Stimulated activated effector memory CD8-positive, alpha-beta T cell treated with anti-CD3 and anti-CD28 coated beads, Interleukin-12 subunit alpha, Interleukin-12 subunit beta, amount 100 ng/mL, for 72 hours (primary cell): ENCODE results near the gene CCKAR.

Experiments
- ATAC-seq: fragments of 150-1000 bp; cut with Tn5 transposase; 2 replicates; pipeline ENCODE4 v1.10.0; 2021
- DNase-seq, 2 donors: peaks; one replicate each; pipeline ENCODE4 v3.0.0; 2021 to 2022; ENCODE audit warnings: low spot score in 2 of 2
- H3K27ac Mint-ChIP-seq: one replicate; pipeline ENCODE4 v1.8.0; 2022; ENCODE audit warnings: mild to moderate bottlenecking, mixed read lengths
- H3K36me3 Mint-ChIP-seq: one replicate; pipeline ENCODE4 v1.8.0; 2022; ENCODE audit warnings: mild to moderate bottlenecking, mixed read lengths
- H3K4me1 Mint-ChIP-seq: one replicate; pipeline ENCODE4 v1.8.0; 2022; ENCODE audit warnings: mixed read lengths
- H3K4me3 Mint-ChIP-seq: one replicate; pipeline ENCODE4 v1.8.0; 2022; ENCODE audit warnings: mild to moderate bottlenecking, mixed read lengths
- H3K9me3 Mint-ChIP-seq: one replicate; pipeline ENCODE4 v1.8.0; 2022; ENCODE audit warnings: mixed read lengths

The CCKAR gene

GRCh38 chr4:26474551-26474950 lies 15.7 kb downstream of the CCKAR start:
- DNase-seq: no peak
- H3K27ac Mint-ChIP-seq: no peak overlapping the region
- ATAC-seq: no peak
- H3K4me3 Mint-ChIP-seq: no peak overlapping the region
- no peaks in the 10 kb centered on the region for H3K36me3 Mint-ChIP-seq
- no peaks in the 10 kb centered on the region for H3K4me1 Mint-ChIP-seq
- no peaks in the 10 kb centered on the region for H3K9me3 Mint-ChIP-seq

DNA sequence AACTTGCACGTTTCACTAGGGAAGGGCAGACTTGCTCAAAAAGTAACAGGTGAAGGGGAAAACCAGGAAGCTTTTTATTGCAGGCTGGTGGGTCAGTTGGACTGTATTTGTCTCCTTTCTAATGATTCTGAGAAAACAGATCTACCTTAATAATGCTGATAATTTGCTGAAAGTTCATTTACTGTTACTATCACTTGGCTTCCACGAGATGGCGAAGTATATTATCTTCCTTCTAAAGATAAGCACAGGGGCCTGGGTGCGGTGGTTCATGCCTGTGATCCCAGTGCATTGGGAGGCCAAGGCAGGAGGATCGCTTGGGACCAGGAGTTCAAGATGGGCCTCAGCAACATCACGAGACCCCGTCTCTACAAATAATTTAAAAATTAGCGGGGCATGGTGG lies 16.4 kb downstream of the CCKAR start:
- Mint-ChIP-seq H3K27ac (no peak overlapping the region), H3K4me3 (no peak overlapping the region), H3K4me1 (no peaks in the 10 kb centered on the region), H3K9me3 (no peaks in the 10 kb centered on the region), H3K36me3 (no peaks in the 10 kb centered on the region)
- no peak for ATAC-seq
- DNase-seq: no peak

DNA sequence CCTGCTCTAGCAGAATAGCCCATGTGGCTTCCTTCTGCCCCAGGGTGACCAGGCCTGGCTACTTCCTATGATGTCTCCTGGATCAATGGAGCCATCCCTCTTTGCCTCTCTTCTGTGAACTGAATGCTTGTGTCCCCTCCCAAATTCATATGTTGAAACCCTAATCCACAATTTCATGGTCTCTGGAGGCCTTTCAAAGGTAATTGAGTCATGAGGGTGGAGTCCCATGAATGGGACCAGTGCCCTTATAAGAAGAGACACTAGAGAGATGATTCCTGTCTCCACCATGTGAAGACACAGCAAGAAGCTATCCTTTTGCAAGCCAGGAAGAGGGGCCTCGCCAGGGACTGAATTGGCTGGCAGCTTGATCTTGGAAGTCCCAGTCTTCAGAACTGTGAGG lies 18.4 kb downstream of the CCKAR start:
- H3K4me1 Mint-ChIP-seq: no peaks in the 10 kb centered on the region
- ATAC-seq (no peak), DNase-seq (no peak)
- H3K9me3 Mint-ChIP-seq: no peaks in the 10 kb centered on the region
- H3K4me3 Mint-ChIP-seq: no peak overlapping the region
- no peaks in the 10 kb centered on the region for H3K36me3 Mint-ChIP-seq
- H3K27ac Mint-ChIP-seq: peak overlapping the region; percentile 3

DNA sequence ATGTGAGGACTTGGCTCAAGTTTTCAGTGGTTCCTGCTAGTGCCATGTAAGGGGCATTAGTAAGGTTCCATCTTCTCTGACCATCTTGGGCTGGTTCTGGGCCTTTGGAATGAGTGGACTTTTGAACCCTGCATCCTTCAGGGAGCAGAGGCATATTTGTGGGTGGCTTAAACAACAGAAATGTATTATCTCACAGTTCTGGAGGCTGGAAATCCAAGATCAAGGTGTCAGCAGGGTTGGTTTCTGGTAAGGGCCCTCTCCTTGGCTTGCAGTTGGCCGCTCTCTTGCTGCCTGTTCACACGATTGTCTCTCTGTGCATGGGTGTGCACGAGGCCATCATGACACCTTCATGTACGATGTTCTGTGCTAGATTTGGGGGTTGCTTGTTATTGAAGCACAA lies 21.3 kb downstream of the CCKAR start:
- Mint-ChIP-seq H3K4me1 (no peaks in the 10 kb centered on the region), H3K36me3 (no peaks in the 10 kb centered on the region), H3K4me3 (no peak overlapping the region), H3K9me3 (no peaks in the 10 kb centered on the region), H3K27ac (no peak overlapping the region)
- DNase-seq (no peak), ATAC-seq (no peak)

GRCh38 chr4:26468283-26468949 lies 21.9 kb downstream of the CCKAR start:
- Mint-ChIP-seq H3K27ac (no peak overlapping the region), H3K36me3 (no peaks in the 10 kb centered on the region), H3K4me3 (no peak overlapping the region), H3K4me1 (no peaks in the 10 kb centered on the region), H3K9me3 (no peaks in the 10 kb centered on the region)
- ATAC-seq (no peak), DNase-seq (no peak)

DNA sequence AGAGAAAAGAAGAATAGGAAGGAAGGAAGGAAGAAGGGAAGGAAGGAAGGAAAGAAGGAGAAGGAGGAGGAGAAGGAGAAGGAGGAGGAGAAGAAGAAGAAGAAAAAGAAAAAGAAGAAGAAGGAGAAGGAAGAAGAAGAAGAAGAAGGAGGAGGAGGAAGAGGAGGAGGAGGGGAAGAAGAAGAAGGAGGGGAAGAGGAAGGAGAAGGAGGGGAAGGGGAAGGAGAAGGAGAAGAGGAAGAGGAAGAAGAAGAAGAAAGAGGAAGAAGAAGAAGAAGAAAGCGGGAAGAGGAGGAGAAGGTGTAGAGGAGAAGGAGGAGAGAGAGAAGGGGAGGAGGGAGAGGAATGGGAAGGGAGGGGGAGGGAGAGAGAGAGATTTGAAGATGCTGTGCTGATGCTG lies 22.6 kb downstream of the CCKAR start:
- ATAC-seq (no peak), DNase-seq (no peak)
- H3K4me3 Mint-ChIP-seq: no peak overlapping the region
- H3K4me1 Mint-ChIP-seq: no peaks in the 10 kb centered on the region
- peaks cover 3% of the 10 kb centered on the region for H3K9me3 Mint-ChIP-seq
- peak overlapping the region; percentile 29 for H3K27ac Mint-ChIP-seq
- no peaks in the 10 kb centered on the region for H3K36me3 Mint-ChIP-seq

DNA sequence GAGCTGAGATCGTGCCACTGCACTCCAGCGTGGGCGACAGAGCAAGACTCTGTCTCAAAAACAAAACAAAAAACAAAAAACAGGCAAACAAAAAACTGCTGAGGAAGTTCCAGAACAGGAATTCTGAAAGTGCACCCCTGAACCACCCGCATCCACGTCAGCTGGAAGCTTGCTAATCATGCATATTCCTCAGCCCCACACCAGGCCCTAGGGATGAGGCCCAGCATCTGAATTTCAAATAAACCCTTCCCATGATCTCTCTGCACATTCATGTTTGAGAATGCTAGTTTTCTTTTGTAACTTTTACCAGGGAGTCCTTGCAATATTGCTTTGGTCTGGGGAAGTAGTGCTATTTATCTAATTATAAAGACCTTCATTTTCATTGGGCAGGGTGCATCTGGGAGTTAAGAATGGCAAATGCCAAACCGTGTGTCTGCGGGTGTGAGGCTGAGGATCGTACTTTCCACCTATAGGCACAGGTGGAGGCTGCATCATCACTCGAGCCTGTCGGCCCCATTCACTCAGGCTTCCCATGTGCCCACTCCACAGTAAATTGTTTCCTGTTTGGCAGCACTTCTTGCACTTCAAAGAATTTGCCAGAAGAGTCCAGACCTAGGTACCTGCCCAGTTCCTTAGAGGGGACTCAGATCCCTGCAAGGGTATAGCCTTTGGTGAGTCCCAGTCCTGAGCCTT lies 23.6 kb downstream of the CCKAR start:
- Mint-ChIP-seq H3K9me3 (peaks cover 3% of the 10 kb centered on the region), H3K4me1 (no peaks in the 10 kb centered on the region), H3K4me3 (no peak overlapping the region), H3K36me3 (no peaks in the 10 kb centered on the region), H3K27ac (no peak overlapping the region)
- no peak for DNase-seq
- no peak for ATAC-seq

GRCh38 chr4:26464420-26465095 lies 25.7 kb downstream of the CCKAR start:
- ATAC-seq (no peak), DNase-seq (no peak)
- H3K27ac Mint-ChIP-seq: no peak overlapping the region
- no peaks in the 10 kb centered on the region for H3K36me3 Mint-ChIP-seq
- no peak overlapping the region for H3K4me3 Mint-ChIP-seq
- peaks cover 3% of the 10 kb centered on the region for H3K9me3 Mint-ChIP-seq
- H3K4me1 Mint-ChIP-seq: no peaks in the 10 kb centered on the region

- no peaks in the 10 kb centered on the region for H3K4me1 Mint-ChIP-seq
- H3K36me3 Mint-ChIP-seq: no peaks in the 10 kb centered on the region
- peaks cover 3% of the 10 kb centered on the region for H3K9me3 Mint-ChIP-seq
- no peak overlapping the region for H3K27ac Mint-ChIP-seq
- ATAC-seq (no peak), DNase-seq (no peak)
- H3K4me3 Mint-ChIP-seq: no peak overlapping the region
Observed at GRCh38 chr4:26463386-26463785, 26.9 kb downstream of the CCKAR start.

GRCh38 chr4:26462874-26463273 lies 27.4 kb downstream of the CCKAR start:
- Mint-ChIP-seq H3K9me3 (peaks cover 3% of the 10 kb centered on the region), H3K27ac (no peak overlapping the region), H3K36me3 (no peaks in the 10 kb centered on the region), H3K4me3 (no peak overlapping the region), H3K4me1 (no peaks in the 10 kb centered on the region)
- DNase-seq (no peak), ATAC-seq (no peak)

GRCh38 chr4:26459756-26460530 lies 30.3 kb downstream of the CCKAR start:
- DNase-seq: no peak
- no peak overlapping the region for H3K27ac Mint-ChIP-seq
- H3K4me1 Mint-ChIP-seq: no peaks in the 10 kb centered on the region
- H3K9me3 Mint-ChIP-seq: peaks cover 3% of the 10 kb centered on the region
- ATAC-seq: no peak
- H3K4me3 Mint-ChIP-seq: no peak overlapping the region
- no peaks in the 10 kb centered on the region for H3K36me3 Mint-ChIP-seq

DNA sequence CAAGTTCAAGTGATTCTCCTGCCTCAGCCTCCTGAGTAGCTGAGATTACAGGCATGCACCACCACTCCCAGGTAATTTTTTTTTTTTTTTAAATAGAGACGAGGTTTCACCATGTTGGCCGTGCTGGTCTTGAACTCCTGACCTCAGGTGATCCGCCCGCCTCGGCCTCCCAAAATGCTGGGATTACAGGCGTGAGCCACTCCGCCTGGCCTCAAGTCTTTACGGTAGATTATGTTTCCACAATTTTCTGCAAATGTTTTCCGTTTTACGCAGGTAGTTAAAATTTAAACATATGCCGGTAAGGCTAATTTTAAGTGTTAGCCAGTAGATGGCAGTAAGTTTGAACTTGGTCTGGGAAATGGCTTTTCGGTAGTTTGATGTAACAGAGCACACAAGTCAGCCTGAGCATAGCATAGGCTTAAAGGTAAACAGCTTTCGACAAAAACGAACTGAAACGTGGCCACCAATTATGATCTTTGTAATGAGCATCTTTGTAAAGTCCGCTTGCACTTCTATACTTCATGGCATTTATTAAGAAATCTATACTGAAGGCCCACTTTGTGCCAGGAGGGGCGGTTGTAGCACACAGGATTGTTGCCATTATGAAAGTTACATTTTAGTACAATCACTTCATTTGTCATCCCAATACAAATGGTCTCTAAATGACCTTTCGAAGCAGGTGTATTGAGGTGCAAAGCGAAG lies 31.1 kb downstream of the CCKAR start:
- DNase-seq: no peak
- H3K4me3 Mint-ChIP-seq: no peak overlapping the region
- peak; percentile 59 for ATAC-seq

DNA sequence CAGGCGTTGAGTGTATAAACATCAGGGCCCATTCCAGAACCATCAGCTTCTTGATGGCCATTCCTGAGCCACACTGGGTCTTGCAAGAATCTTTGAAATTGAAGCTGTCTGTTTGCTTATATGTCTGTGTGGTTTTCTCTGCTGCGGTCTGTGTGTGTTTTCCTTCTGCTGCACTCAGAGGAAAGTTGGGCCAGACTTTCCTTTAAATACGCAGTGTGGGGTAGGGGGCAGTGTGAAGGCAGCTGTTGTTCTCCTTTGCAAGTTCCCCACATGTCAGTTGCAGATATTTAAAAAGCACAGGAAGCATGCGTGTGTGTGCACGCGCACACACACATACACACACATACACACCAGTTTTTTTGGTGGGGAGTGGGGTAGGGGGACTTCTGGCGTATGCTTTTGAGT lies 32.1 kb downstream of the CCKAR start:
- Mint-ChIP-seq H3K27ac (no peak overlapping the region), H3K36me3 (no peaks in the 10 kb centered on the region), H3K4me1 (no peaks in the 10 kb centered on the region)

More for the DNA sequence above, 31.1 kb downstream of the CCKAR start:
- Mint-ChIP-seq H3K4me1 (no peaks in the 10 kb centered on the region), H3K9me3 (peaks cover 3% of the 10 kb centered on the region), H3K36me3 (no peaks in the 10 kb centered on the region), H3K27ac (no peak overlapping the region)

GRCh38 chr4:26457412-26457811 lies 32.9 kb downstream of the CCKAR start:
- no peaks in the 10 kb centered on the region for H3K9me3 Mint-ChIP-seq
- H3K36me3 Mint-ChIP-seq: no peaks in the 10 kb centered on the region
- no peak overlapping the region for H3K27ac Mint-ChIP-seq
- DNase-seq (no peak), ATAC-seq (no peak)
- H3K4me1 Mint-ChIP-seq: no peaks in the 10 kb centered on the region
- no peak overlapping the region for H3K4me3 Mint-ChIP-seq

More for the DNA sequence above, 32.1 kb downstream of the CCKAR start:
- ATAC-seq: no peak
- DNase-seq: no peak
- H3K4me3 Mint-ChIP-seq: no peak overlapping the region
- H3K9me3 Mint-ChIP-seq: peaks cover under 1% of the 10 kb centered on the region

GRCh38 chr4:26455571-26455970 lies 34.7 kb downstream of the CCKAR start:
- Mint-ChIP-seq H3K4me1 (no peaks in the 10 kb centered on the region), H3K27ac (no peak overlapping the region)

More at GRCh38 chr4:26455571-26455970, 34.7 kb downstream of the CCKAR start:
- no peak for ATAC-seq
- Mint-ChIP-seq H3K9me3 (no peaks in the 10 kb centered on the region), H3K4me3 (no peak overlapping the region), H3K36me3 (peaks cover 8% of the 10 kb centered on the region)
- DNase-seq: no peak
